Adrenal gland (tissue), 12 donors: ENCODE data around the gene IFNGR1. TPM values are rescaled to one million over a fixed set of nuclear protein-coding genes. Genes with fewer than 3 reads are reported as not detected.

Source experiments
- DNase-seq, 7 donors: peaks; one replicate each; pipeline ENCODE4 v3.0.0-alpha.2; 2019 to 2020
- H3K27ac ChIP-seq, 5 donors: fragments of 200-600 bp; sonication (generic) in 4 of 5; 1 replicate in 3 of 5; 2 replicates in 2 of 5; pipeline versions ENCODE4 v1.5.1 to v1.8.0; 2016 to 2020; ENCODE audit warnings: mild to moderate bottlenecking in 1 of 5
- H3K27me3 ChIP-seq: fragments of 200-600 bp; 2 replicates; pipeline ENCODE4 v1.8.0; 2021
- H3K36me3 ChIP-seq, 2 donors: fragments of 200-600 bp; replicated peaks in 1 of 2; 1 replicate in 1 of 2; 2 replicates in 1 of 2; pipeline versions ENCODE4 v1.5.1 to v1.8.0; 2018 to 2022
- H3K4me1 ChIP-seq, 2 donors: fragments of 200-600 bp; replicated peaks in 1 of 2; 1 replicate in 1 of 2; 2 replicates in 1 of 2; pipeline versions ENCODE4 v1.5.1 to v1.8.0; 2018 to 2021
- H3K4me3 ChIP-seq, 4 donors: fragments of 200-600 bp; sonication (generic) in 3 of 4; one replicate each; pipeline ENCODE4 v1.5.1; 2016 to 2018
- H3K9me3 ChIP-seq, 3 donors: fragments of 200-600 bp; sonication (generic) in 1 of 3; replicated peaks in 1 of 3; 1 replicate in 2 of 3; 2 replicates in 1 of 3; pipeline versions ENCODE4 v1.5.1 to v1.8.0; 2016 to 2021
- POLR2A ChIP-seq, 2 donors: fragments of 450-650 bp; IDR thresholded peaks; one replicate each; pipeline ENCODE4 v1.6.1; 2017; ENCODE audit warnings: antibody characterized with exemption in 2 of 2, mild to moderate bottlenecking in 2 of 2, moderate library complexity in 1 of 2
- WGBS, 4 donors: extraction: QIAGEN DNeasy Blood & Tissue Kit in 2 of 4; methylation state at CpG; one replicate each; pipeline versions ENCODE4 v1.1.5 to v1.1.7; 2013 to 2017; 5-methylcytosine and 5-hydroxymethylcytosine counted together
- intact Hi-C, 2 donors: fragments of 100-400 bp; cut with DNase I; formaldehyde crosslinking; loops; one replicate each; pipeline versions ENCODE4 v1.14.1 to v1.15.0; 2022 to 2023
- polyA plus RNA-seq, 3 donors: library from polyadenylated mRNA; stranded (reverse); fragments of 200-250 nt in 2 of 3; fragments of 350-450 nt in 1 of 3; fragmentation: Illumina TruSeq in 1 of 3; extraction: RNeasy Lipid Tissue Mini Kit (QIAGEN cat#74804) in 1 of 3; gene quantifications; one replicate each; pipeline ENCODE4 v1.2.3, GENCODE V29; 2013 to 2014
- total RNA-seq, 9 donors: library from RNA; depleted of rRNA in 4 of 9; stranded (reverse); fragments of >200 nt in 4 of 9; fragments of 120-200 nt in 1 of 9; fragmentation: NEBNext Ultra II Directional in 1 of 9; extraction: Animal tissue kit (Norgen Biotek cat#: 25700) in 1 of 9; gene quantifications; one replicate each; pipeline versions ENCODE4 v1.1.0 to v1.2.4, GENCODE V29; 2013 to 2023
- TF ChIP-seq, protein P1 (sequence below), 6 experiments: fragments of 450-650 bp in 4 of 6; fragments of 200-600 bp in 2 of 6; sonication (generic) in 1 of 6; IDR thresholded peaks; 1 replicate in 5 of 6; 2 replicates in 1 of 6; pipeline versions ENCODE4 v1.5.1 to v1.8.0; 2016 to 2021; ENCODE audit warnings: antibody characterized with exemption in 6 of 6, mild to moderate bottlenecking in 2 of 6, moderate library complexity in 1 of 6
- donor health status: healthy with polysubstance abuse.
- donor health status: Bipolar disorder and iron deficiency.
- donor health status: DM: yes; HTN: yes; CAD: no.
- donor health status: DM: no; HTN: no; CAD: no.
- donor health status: DM: no; HTN: no; CAD: no.
- donor health status: DM: yes; HTN: yes; CAD: no.

IFNGR1 gene
- total and polyA plus RNA-seq, 12 donors: 55.5 to 110 (median 69.9) TPM

DNA sequence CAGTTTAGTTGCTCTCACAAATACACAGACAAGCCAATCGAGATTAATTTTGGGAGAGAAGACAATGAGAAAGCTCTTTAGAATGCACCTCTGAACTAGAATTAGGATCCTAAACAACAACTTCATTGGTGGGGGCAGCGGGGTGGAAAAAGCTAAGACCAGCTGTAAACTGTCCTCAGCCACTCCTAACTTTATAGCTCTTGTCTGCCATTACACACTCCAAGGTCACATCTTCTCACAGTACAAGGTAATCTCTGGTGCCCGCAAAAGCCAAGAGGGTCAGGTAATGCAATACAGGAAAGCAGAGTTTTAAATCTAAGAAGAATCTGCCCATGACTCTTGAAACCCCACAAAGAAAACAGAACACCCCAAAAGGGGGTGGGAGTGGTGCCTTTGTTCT lies 27.9 kb downstream of the IFNGR1 start:
- 47 to 58% (median 53%) methylated on average over 3 of the region's 3 CpGs for WGBS, 4 donors
- Histone ChIP-seq H3K9me3 (peaks cover 0 to 9% (median 0%) of the 10 kb centered on the region in 3 donors), H3K4me1 (peaks cover 0 to 14% of the 10 kb centered on the region in 2 donors), H3K36me3 (no peaks in the 10 kb centered on the region), H3K27me3 (no peaks in the 10 kb centered on the region), H3K4me3 (no peak overlapping the region), H3K27ac (no peak overlapping the region)
- no peak for TF ChIP-seq POLR2A (IDR thresholded peaks at IDR 0.05)
- TF ChIP-seq, protein P1, sequence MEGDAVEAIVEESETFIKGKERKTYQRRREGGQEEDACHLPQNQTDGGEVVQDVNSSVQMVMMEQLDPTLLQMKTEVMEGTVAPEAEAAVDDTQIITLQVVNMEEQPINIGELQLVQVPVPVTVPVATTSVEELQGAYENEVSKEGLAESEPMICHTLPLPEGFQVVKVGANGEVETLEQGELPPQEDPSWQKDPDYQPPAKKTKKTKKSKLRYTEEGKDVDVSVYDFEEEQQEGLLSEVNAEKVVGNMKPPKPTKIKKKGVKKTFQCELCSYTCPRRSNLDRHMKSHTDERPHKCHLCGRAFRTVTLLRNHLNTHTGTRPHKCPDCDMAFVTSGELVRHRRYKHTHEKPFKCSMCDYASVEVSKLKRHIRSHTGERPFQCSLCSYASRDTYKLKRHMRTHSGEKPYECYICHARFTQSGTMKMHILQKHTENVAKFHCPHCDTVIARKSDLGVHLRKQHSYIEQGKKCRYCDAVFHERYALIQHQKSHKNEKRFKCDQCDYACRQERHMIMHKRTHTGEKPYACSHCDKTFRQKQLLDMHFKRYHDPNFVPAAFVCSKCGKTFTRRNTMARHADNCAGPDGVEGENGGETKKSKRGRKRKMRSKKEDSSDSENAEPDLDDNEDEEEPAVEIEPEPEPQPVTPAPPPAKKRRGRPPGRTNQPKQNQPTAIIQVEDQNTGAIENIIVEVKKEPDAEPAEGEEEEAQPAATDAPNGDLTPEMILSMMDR (IDR thresholded peaks at IDR 0.05): no peak
- DNase-seq: no peak
- intact Hi-C loops: no loop called here

DNA sequence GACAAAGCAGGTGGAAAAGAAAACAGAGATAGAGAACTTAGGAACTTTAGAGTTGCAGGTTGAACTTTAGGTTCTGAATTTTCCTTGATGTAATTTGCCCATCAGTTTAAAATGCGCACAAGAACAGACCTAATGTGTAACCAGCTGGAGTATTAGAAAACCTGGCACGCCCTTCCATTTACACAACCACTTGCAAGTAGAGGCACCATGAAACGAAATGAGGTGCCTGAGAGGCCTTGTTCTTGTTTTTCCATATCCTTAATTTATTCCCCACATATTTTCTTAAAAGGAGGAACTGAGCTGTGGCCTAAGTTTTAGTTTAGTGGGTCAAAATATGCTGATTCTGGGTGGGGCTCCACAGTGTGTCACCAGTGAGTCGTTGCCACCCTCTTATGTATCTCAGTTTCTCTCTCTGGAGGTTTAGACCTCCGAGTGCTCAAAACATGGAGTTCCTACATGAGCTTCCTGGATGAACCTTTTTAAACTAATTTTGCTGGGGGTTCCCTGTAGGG lies 28.5 kb downstream of the IFNGR1 start:
- H3K27ac ChIP-seq: no peak overlapping the region
- TF ChIP-seq, protein P1 (IDR thresholded peaks at IDR 0.05): no peak
- no peak for TF ChIP-seq POLR2A (IDR thresholded peaks at IDR 0.05)
- intact Hi-C loops: no loop called here
- no peak for DNase-seq
- no peaks in the 10 kb centered on the region for H3K27me3 ChIP-seq
- no peaks in the 10 kb centered on the region for H3K36me3 ChIP-seq
- H3K9me3 ChIP-seq: peaks cover 0 to 9% (median 0%) of the 10 kb centered on the region in 3 donors
- no peak overlapping the region for H3K4me3 ChIP-seq
- H3K4me1 ChIP-seq: peaks cover 0 to 8% of the 10 kb centered on the region in 2 donors
- WGBS, 4 donors: 85 to 90% (median 87%) methylated on average over 5 of the region's 5 CpGs

- H3K36me3 ChIP-seq: no peaks in the 10 kb centered on the region
- no peaks in the 10 kb centered on the region for H3K27me3 ChIP-seq
- intact Hi-C loops: no loop called here
- peaks cover 0 to 4% of the 10 kb centered on the region in 2 donors for H3K4me1 ChIP-seq
- no peak overlapping the region for H3K27ac ChIP-seq
- WGBS, 4 donors: 85 to 88% (median 87%) methylated on average over 5 of the region's 5 CpGs
- H3K4me3 ChIP-seq: no peak overlapping the region
- DNase-seq: no peak
- TF ChIP-seq, protein P1 (IDR thresholded peaks at IDR 0.05): no peak
- TF ChIP-seq POLR2A (IDR thresholded peaks at IDR 0.05): no peak
- peaks cover 0 to 9% (median 9%) of the 10 kb centered on the region in 3 donors for H3K9me3 ChIP-seq
These were observed 30.3 kb downstream of the IFNGR1 start for GRCh38 chr6:137188855-137189254.

DNA sequence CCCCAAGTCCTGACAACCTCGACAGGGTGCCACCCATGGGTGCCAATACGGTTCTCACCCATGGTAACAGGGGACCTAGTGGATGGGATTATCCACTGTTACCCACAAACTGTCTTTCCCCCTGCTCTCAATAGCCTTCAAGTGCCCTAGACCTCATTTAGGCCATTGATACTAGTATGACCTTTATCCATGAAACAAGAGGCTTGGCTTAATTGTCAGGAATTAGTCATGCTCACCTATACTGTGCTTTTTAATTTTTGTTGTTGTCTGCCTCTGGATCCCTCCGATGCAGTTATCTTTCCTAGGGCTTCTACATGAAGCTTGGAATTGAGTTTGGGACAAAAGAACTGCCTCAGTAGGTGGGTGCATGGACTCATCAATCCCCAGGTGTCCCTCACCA lies 33.9 kb downstream of the IFNGR1 start:
- Histone ChIP-seq H3K27me3 (no peaks in the 10 kb centered on the region), H3K36me3 (no peaks in the 10 kb centered on the region), H3K9me3 (peaks cover 3 to 30% (median 21%) of the 10 kb centered on the region in 3 donors), H3K27ac (no peak overlapping the region), H3K4me1 (no peaks in the 10 kb centered on the region), H3K4me3 (no peak overlapping the region)
- TF ChIP-seq, protein P1 (IDR thresholded peaks at IDR 0.05): no peak
- TF ChIP-seq POLR2A (IDR thresholded peaks at IDR 0.05): no peak
- WGBS, 4 donors: 79 to 87% (median 85%) methylated on average over 3 of the region's 3 CpGs
- intact Hi-C loops: no loop called here
- no peak for DNase-seq
